DOHH2 (cell line): ENCODE measurements around the gene SLCO3A1.

Experiments used
- EZH2phosphoT487 ChIP-seq: fragments of 200-600 bp; sonication (generic); IDR thresholded peaks from 2 replicates; pipeline ENCODE4 v1.6.1; 2017; ENCODE audit warnings: borderline replicate concordance, mild to moderate bottlenecking, antibody characterized with exemption, low read length, moderate library complexity, mixed read lengths
- TF ChIP-seq, protein P1 (sequence below): fragments of 200-600 bp; sonication (generic); IDR thresholded peaks from one replicate; pipeline ENCODE4 v1.5.1; 2014; ENCODE audit warnings: antibody characterized with exemption, mild to moderate bottlenecking, low read depth, low read length; ENCODE audit not compliant: poor library complexity, severe bottlenecking

DNA sequence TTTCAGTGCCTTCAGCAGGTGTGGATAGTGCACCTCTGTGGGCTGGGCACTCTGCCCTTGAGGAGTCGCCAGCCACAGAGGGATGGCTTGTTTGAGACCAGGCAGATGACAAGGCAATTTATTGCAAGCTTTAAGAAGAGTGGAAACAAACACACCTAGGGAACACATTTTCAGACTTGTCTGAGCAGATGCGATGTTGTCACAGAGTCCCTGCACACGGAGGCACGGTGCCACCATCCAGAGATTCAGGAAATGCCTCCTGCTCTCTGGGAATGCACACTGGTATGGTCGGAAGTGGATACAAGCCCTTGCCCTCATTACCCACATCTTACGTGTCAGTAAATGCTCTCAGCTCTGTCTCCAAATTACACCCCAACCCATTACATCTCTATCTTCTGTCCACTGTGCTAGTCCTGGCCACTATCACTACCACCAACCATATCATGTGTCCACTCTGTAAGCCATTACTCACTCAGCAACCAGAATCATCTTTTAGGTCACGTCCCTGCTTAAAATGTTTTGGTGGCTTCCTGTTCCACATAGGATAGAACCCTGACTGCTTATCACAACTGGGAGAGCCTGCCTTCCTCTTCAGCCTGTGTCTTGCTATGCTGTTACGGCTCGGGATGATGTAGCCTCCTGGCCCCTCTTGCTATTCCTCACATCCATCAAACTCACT lies 196.9 kb downstream of the SLCO3A1 start:
- TF ChIP-seq, protein P1, sequence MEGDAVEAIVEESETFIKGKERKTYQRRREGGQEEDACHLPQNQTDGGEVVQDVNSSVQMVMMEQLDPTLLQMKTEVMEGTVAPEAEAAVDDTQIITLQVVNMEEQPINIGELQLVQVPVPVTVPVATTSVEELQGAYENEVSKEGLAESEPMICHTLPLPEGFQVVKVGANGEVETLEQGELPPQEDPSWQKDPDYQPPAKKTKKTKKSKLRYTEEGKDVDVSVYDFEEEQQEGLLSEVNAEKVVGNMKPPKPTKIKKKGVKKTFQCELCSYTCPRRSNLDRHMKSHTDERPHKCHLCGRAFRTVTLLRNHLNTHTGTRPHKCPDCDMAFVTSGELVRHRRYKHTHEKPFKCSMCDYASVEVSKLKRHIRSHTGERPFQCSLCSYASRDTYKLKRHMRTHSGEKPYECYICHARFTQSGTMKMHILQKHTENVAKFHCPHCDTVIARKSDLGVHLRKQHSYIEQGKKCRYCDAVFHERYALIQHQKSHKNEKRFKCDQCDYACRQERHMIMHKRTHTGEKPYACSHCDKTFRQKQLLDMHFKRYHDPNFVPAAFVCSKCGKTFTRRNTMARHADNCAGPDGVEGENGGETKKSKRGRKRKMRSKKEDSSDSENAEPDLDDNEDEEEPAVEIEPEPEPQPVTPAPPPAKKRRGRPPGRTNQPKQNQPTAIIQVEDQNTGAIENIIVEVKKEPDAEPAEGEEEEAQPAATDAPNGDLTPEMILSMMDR, result no peak
- no peak for TF ChIP-seq EZH2phosphoT487
